ENCODE measurements around the gene MBNL3. TPM values are rescaled to one million over a fixed set of nuclear protein-coding genes. Genes with fewer than 3 reads are reported as not detected.
"Not testable (repeated sequence)": the region's sequence is repeated elsewhere in the genome, so short reads cannot be mapped to it uniquely, and the experiment has no call there.

MBNL3 gene
- total and polyA plus RNA-seq, 3 experiments from 2014 or later: 27.8 to 31.2 (median 31.1) TPM

- H3K9me3 ChIP-seq (ENCODE audit: low read length): no peaks in the 10 kb centered on the region
- no peak overlapping the region for H3K4me3 Mint-ChIP-seq
- peaks cover 0 to 13% of the 10 kb centered on the region in 2 donors for H3K27me3 Mint-ChIP-seq
- DNase-seq: no peak
- peaks cover 0 to 13% (median 2%) of the 10 kb centered on the region in 5 donors for H3K9me3 Mint-ChIP-seq
- H3K27me3 ChIP-seq (ENCODE audit: insufficient read depth, low read length, poor library complexity, severe bottlenecking): no peaks in the 10 kb centered on the region
- ChIA-PET CTCF (no interaction called here), POLR2A (no interaction called here)
- H3K4me3 ChIP-seq (ENCODE audit: low read length): no peak overlapping the region
- H3K27ac Mint-ChIP-seq: no peak overlapping the region
- H3K36me3 Mint-ChIP-seq: peaks cover 2 to 15% (median 2%) of the 10 kb centered on the region in 3 donors
- H3K27ac ChIP-seq (ENCODE audit: low read depth, low read length): no peak overlapping the region
- H3K36me3 ChIP-seq (ENCODE audit: insufficient read depth, low read length): no peaks in the 10 kb centered on the region
- H3K4me1 ChIP-seq (ENCODE audit: insufficient read depth, low read length): no peaks in the 10 kb centered on the region
- peaks cover 0 to 6% (median 0%) of the 10 kb centered on the region in 3 donors for H3K4me1 Mint-ChIP-seq
Measured at GRCh38 chrX:132452911-132453550, 35.8 kb downstream of the MBNL3 start.

GRCh38 chrX:132445909-132446308 is 42.9 kb downstream of the MBNL3 start:
- H3K4me3 Mint-ChIP-seq; H3K4me1 ChIP-seq (ENCODE audit: insufficient read depth, low read length); POLR2A ChIA-PET; H3K27me3 ChIP-seq (ENCODE audit: insufficient read depth, low read length, poor library complexity, severe bottlenecking); DNase-seq; H3K27ac ChIP-seq (ENCODE audit: low read depth, low read length); H3K4me3 ChIP-seq (ENCODE audit: low read length); H3K27ac Mint-ChIP-seq; H3K27me3 Mint-ChIP-seq; H3K9me3 ChIP-seq (ENCODE audit: low read length); H3K36me3 ChIP-seq (ENCODE audit: insufficient read depth, low read length); CTCF ChIA-PET: not testable (repeated sequence)
- Mint-ChIP-seq H3K9me3 (peaks cover 0 to 23% (median 7%) of the 10 kb centered on the region in 5 donors), H3K4me1 (peaks cover 0 to 29% (median 5%) of the 10 kb centered on the region in 3 donors), H3K36me3 (peaks cover 2 to 10% (median 3%) of the 10 kb centered on the region in 3 donors)

GRCh38 chrX:132444936-132445335 is 43.9 kb downstream of the MBNL3 start:
- no peaks in the 10 kb centered on the region for H3K36me3 ChIP-seq (ENCODE audit: insufficient read depth, low read length)
- DNase-seq: no peak
- no peak overlapping the region for H3K27ac ChIP-seq (ENCODE audit: low read depth, low read length)
- Mint-ChIP-seq H3K4me3 (no peak overlapping the region), H3K27ac (no peak overlapping the region), H3K9me3 (peaks cover 0 to 19% (median 5%) of the 10 kb centered on the region in 5 donors), H3K27me3 (peaks cover 0 to 5% of the 10 kb centered on the region in 2 donors), H3K36me3 (peaks cover 0 to 10% (median 1%) of the 10 kb centered on the region in 3 donors), H3K4me1 (peaks cover 0 to 30% (median 5%) of the 10 kb centered on the region in 3 donors)
- H3K27me3 ChIP-seq (ENCODE audit: insufficient read depth, low read length, poor library complexity, severe bottlenecking): no peaks in the 10 kb centered on the region
- POLR2A ChIA-PET: no interaction called here
- H3K9me3 ChIP-seq (ENCODE audit: low read length): no peaks in the 10 kb centered on the region
- no peak overlapping the region for H3K4me3 ChIP-seq (ENCODE audit: low read length)
- no peaks in the 10 kb centered on the region for H3K4me1 ChIP-seq (ENCODE audit: insufficient read depth, low read length)
- CTCF ChIA-PET: no interaction called here

- DNase-seq: no peak
- ChIA-PET CTCF (interaction anchor here (1.2 kb wide), 1 partner anchor 46 kb away, joined by 3 read pairs; the partner anchor contains the start of gene MBNL3), POLR2A (no interaction called here)
- Mint-ChIP-seq H3K9me3 (peaks cover 0 to 14% (median 5%) of the 10 kb centered on the region in 5 donors), H3K4me1 (peaks cover 0 to 30% (median 5%) of the 10 kb centered on the region in 3 donors), H3K27ac (peak overlapping the region in 1 of 8 donors; percentile 12), H3K36me3 (peaks cover 0 to 4% (median 1%) of the 10 kb centered on the region in 3 donors), H3K4me3 (no peak overlapping the region), H3K27me3 (peaks cover 0 to 2% of the 10 kb centered on the region in 2 donors)
- H3K27ac ChIP-seq (ENCODE audit: low read depth, low read length): no peak overlapping the region
- no peaks in the 10 kb centered on the region for H3K9me3 ChIP-seq (ENCODE audit: low read length)
- no peak overlapping the region for H3K4me3 ChIP-seq (ENCODE audit: low read length)
- H3K36me3 ChIP-seq (ENCODE audit: insufficient read depth, low read length): no peaks in the 10 kb centered on the region
- H3K27me3 ChIP-seq (ENCODE audit: insufficient read depth, low read length, poor library complexity, severe bottlenecking): no peaks in the 10 kb centered on the region
- no peaks in the 10 kb centered on the region for H3K4me1 ChIP-seq (ENCODE audit: insufficient read depth, low read length)
Measured at GRCh38 chrX:132443196-132444135, 45.4 kb downstream of the MBNL3 start.

GRCh38 chrX:132442691-132443090 is 46.1 kb downstream of the MBNL3 start:
- Mint-ChIP-seq H3K36me3 (peaks cover 0 to 1% (median 0%) of the 10 kb centered on the region in 3 donors), H3K4me3 (no peak overlapping the region), H3K27ac (peak overlapping the region in 2 of 8 donors; percentile 47 to 56), H3K27me3 (no peaks in the 10 kb centered on the region), H3K9me3 (peaks cover 0 to 11% (median 5%) of the 10 kb centered on the region in 5 donors), H3K4me1 (peaks cover 0 to 30% (median 5%) of the 10 kb centered on the region in 3 donors)
- Histone ChIP-seq H3K4me3 (ENCODE audit: low read length) (no peak overlapping the region), H3K4me1 (ENCODE audit: insufficient read depth, low read length) (no peaks in the 10 kb centered on the region), H3K27me3 (ENCODE audit: insufficient read depth, low read length, poor library complexity, severe bottlenecking) (no peaks in the 10 kb centered on the region), H3K36me3 (ENCODE audit: insufficient read depth, low read length) (no peaks in the 10 kb centered on the region), H3K9me3 (ENCODE audit: low read length) (no peaks in the 10 kb centered on the region), H3K27ac (ENCODE audit: low read depth, low read length) (no peak overlapping the region)
- CTCF ChIA-PET: interaction anchor here (1.2 kb wide), 1 partner anchor 46 kb away, joined by 3 read pairs; the partner anchor contains the start of gene MBNL3
- DNase-seq: no peak
- POLR2A ChIA-PET: no interaction called here

- CTCF ChIA-PET: no interaction called here
- H3K27me3 ChIP-seq (ENCODE audit: insufficient read depth, low read length, poor library complexity, severe bottlenecking): no peaks in the 10 kb centered on the region
- peaks cover 0 to 7% (median 0%) of the 10 kb centered on the region in 3 donors for H3K4me1 Mint-ChIP-seq
- H3K27me3 Mint-ChIP-seq: peaks cover 0 to 7% of the 10 kb centered on the region in 2 donors
- no peak overlapping the region for H3K27ac ChIP-seq (ENCODE audit: low read depth, low read length)
- POLR2A ChIA-PET: no interaction called here
- H3K4me1 ChIP-seq (ENCODE audit: insufficient read depth, low read length): no peaks in the 10 kb centered on the region
- no peak for DNase-seq
- peaks cover 0 to 9% (median 2%) of the 10 kb centered on the region in 3 donors for H3K36me3 Mint-ChIP-seq
- no peak overlapping the region for H3K27ac Mint-ChIP-seq
- H3K4me3 Mint-ChIP-seq: no peak overlapping the region
- H3K9me3 ChIP-seq (ENCODE audit: low read length): no peaks in the 10 kb centered on the region
- no peaks in the 10 kb centered on the region for H3K9me3 Mint-ChIP-seq
- H3K4me3 ChIP-seq (ENCODE audit: low read length): no peak overlapping the region
- H3K36me3 ChIP-seq (ENCODE audit: insufficient read depth, low read length): no peaks in the 10 kb centered on the region
Measured at GRCh38 chrX:132435222-132435621, 53.6 kb downstream of the MBNL3 start.

- Histone ChIP-seq H3K27ac (ENCODE audit: low read depth, low read length) (no peak overlapping the region), H3K9me3 (ENCODE audit: low read length) (no peaks in the 10 kb centered on the region), H3K4me3 (ENCODE audit: low read length) (no peak overlapping the region), H3K4me1 (ENCODE audit: insufficient read depth, low read length) (no peaks in the 10 kb centered on the region), H3K27me3 (ENCODE audit: insufficient read depth, low read length, poor library complexity, severe bottlenecking) (no peaks in the 10 kb centered on the region), H3K36me3 (ENCODE audit: insufficient read depth, low read length) (no peaks in the 10 kb centered on the region)
- Mint-ChIP-seq H3K9me3 (no peaks in the 10 kb centered on the region), H3K27me3 (peaks cover 0 to 7% of the 10 kb centered on the region in 2 donors), H3K4me3 (no peak overlapping the region), H3K27ac (peak overlapping the region in 1 of 8 donors; percentile 44), H3K4me1 (peaks cover 0 to 11% (median 0%) of the 10 kb centered on the region in 3 donors), H3K36me3 (peaks cover 0 to 9% (median 2%) of the 10 kb centered on the region in 3 donors)
- POLR2A ChIA-PET: no interaction called here
- DNase-seq: no peak
- CTCF ChIA-PET: no interaction called here
Measured at GRCh38 chrX:132433551-132433950, 55.3 kb downstream of the MBNL3 start.

GRCh38 chrX:132433001-132433400 is 55.8 kb downstream of the MBNL3 start:
- ChIA-PET POLR2A (no interaction called here), CTCF (no interaction called here)
- Mint-ChIP-seq H3K36me3 (peaks cover 0 to 9% (median 2%) of the 10 kb centered on the region in 3 donors), H3K4me3 (no peak overlapping the region), H3K9me3 (no peaks in the 10 kb centered on the region), H3K27me3 (peaks cover 0 to 7% of the 10 kb centered on the region in 2 donors), H3K27ac (no peak overlapping the region), H3K4me1 (peaks cover 0 to 11% (median 0%) of the 10 kb centered on the region in 3 donors)
- H3K27ac ChIP-seq (ENCODE audit: low read depth, low read length): no peak overlapping the region
- H3K27me3 ChIP-seq (ENCODE audit: insufficient read depth, low read length, poor library complexity, severe bottlenecking): no peaks in the 10 kb centered on the region
- no peaks in the 10 kb centered on the region for H3K9me3 ChIP-seq (ENCODE audit: low read length)
- H3K4me1 ChIP-seq (ENCODE audit: insufficient read depth, low read length): no peaks in the 10 kb centered on the region
- no peak for DNase-seq
- no peaks in the 10 kb centered on the region for H3K36me3 ChIP-seq (ENCODE audit: insufficient read depth, low read length)
- H3K4me3 ChIP-seq (ENCODE audit: low read length): no peak overlapping the region
